Stimulated activated CD4-positive, alpha-beta T cell treated with anti-CD3 and anti-CD28 coated beads, TNF-alpha, amount 100 ng/mL, for 24 hours (primary cell): ENCODE results near the gene SLC45A1.
"Not testable (repeated sequence)": the region's sequence is repeated elsewhere in the genome, so short reads cannot be mapped to it uniquely, and the experiment has no call there.

Experiments used
- DNase-seq, 3 experiments: peaks; one replicate each; pipeline ENCODE4 v3.0.0-alpha.2; 2020; ENCODE audit warnings: low read depth in 3 of 3

SLC45A1 gene

DNA sequence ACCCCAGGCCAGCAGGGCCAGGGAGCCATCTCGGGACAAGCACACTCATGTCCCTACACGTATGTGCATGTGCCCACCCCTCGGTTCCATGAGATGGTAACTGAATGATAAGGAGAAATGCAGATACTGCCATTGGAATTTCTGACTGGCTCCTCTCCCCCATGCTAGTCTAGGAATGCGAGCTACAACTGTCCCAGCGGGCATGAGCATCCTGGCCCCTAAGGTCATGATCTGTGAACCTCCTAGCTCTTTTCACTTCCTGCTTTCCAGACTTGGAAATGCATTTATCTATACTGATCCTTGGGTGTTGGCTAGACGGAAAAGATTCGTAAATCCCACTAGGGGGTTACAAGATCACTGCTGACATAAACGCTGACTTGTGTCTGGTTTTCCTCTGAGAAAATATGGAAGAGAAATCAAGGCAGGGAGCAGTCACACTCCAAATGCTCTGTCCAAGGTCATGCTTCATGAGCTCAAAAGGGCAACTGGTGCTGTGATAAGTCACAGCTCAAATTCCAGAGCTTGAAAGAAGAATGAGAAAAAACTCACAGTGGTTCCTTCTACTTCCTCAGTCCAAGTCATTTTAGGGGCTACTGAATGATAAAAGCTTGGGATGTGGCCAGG, 49.8 kb downstream of the SLC45A1 start:
- DNase-seq: no peak

DNA sequence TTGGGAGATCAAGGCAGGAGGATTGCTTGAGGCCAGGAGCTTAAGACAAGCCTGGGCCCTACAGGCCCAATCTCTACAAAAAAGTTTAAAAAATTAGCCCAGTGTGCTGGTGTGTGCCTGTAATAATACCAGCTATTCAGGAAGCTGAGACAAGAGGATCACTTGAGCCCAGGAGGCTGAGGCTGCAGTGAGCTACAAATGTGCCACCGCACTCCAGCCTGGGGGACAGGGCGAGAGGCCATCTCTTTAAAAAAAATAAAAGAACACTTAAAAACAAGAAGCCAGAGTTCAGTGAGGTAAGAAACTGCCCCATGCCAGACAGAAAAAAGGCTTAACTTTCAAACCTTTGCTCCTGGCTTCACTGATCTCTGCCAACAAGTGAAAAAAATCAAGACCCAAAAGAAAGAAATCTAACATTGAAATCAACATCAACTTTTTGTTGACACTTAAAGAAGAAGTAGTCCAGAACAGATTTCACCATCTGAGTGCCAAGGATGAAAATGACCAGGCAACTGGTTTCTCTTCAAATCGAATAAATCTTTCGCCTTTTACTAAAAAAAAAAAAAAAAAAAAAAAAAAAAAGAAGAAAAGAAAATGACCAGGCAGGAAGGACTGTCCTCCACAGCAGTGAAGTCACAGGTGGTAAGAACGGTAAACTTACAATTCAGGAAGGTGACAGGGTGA, 51.2 kb downstream of the SLC45A1 start:
- DNase-seq: no peak

DNA sequence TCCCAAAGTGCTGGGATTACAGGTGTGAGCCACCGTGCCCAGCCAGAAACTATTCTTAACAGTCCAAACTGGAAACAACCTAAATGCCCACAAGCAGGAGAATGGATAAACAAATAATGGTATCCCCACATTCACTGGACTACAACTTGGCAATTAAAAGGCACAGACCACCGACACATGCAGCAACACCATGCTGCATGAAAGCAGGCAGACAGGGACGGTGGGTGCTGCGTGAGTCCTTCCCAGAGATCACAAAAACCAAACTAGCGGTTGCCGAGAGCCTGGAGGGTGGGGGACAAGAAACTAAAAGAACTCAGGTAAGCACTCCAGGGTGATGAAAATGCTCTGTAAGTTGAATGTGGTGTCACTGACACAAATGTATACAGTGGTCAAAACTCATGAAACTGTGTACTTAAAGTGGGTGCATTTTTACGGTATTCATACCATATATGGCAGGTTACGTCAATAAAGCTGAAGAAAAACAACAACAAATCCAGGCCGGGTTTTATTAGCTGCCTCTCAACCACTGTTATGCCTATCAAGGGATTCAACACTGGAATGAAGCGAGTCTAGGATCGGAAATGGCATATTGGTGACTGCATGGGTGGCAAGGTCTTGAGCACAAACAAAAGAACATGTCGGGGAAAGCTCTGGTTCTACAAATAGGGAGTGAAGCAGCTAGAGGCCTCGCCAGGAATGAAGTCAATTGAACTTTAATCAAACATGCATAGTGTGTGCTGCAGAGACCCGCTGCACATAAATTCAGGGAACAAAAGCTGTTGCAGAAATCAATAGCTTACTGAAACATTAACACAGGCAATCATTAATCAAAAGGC, 52.4 kb downstream of the SLC45A1 start:
- no peak for DNase-seq

DNA sequence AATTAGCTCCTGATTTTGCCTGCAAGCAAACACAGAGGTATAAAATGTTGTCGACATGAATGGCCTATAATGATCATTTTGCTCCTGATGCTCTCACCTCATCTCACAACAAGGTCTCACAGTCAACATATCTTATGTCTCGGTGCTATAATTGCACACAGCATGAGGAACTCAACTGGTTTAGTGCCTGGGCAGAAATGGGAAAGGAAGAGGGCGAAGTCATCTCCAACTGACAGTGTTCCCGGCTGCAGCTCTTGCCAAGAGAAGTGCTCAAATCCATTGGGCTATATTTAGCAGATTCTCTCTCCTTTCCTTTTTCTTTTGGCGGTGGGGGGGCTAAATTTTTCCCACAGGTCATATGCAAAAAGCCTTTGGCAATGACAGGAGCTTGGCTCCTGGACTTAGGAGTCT, 53.0 kb downstream of the SLC45A1 start:
- no peak for DNase-seq

DNA sequence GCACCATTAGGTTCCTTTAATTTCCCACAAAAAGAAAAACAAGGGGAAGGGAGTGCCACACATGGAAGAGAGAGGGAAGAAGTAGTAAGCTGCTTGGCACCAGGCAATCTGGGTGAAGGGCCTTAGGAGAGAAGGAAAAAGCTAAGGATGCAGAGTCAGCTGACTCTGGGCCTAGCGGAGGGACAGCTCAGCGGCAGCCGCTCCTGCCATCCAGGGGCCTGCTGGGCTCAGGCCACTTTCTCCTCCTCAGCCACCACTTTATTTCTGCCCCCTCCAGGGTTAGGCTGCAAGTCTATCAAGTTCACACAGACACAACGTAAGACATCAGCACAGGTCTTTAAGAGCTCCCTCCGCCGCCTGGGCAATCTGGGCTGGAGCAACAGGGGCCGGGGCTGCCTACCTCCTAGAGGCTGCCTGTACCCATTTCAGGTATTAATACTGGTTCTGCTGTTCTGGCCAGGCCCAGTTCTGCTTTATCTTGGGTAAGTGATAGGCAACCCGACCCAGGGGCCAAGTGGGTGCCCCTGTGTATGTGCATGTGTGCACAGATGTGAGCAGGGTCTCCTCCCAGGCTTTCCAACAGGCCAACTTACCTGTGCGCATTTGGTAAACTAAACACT, 53.6 kb downstream of the SLC45A1 start:
- DNase-seq: no peak

DNA sequence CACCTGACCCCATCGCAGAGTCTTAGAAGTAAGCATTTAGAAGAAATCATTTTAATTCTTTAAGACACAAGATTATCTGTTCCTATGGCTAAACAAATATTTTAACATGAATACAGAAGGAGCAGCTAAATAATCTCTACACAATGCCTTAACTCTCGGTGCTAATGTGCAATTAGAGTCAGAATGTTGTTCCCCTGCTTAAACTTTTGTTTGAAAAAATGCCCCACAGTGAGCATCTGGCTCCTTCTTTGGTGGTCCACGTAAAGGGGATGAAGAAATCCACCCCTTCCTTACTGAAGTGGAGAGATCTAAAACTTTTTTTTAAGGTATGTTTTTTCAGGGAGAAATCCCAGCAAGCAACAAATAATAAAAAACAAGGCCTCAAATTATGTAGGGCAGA, 55.2 kb downstream of the SLC45A1 start:
- DNase-seq: no peak

DNA sequence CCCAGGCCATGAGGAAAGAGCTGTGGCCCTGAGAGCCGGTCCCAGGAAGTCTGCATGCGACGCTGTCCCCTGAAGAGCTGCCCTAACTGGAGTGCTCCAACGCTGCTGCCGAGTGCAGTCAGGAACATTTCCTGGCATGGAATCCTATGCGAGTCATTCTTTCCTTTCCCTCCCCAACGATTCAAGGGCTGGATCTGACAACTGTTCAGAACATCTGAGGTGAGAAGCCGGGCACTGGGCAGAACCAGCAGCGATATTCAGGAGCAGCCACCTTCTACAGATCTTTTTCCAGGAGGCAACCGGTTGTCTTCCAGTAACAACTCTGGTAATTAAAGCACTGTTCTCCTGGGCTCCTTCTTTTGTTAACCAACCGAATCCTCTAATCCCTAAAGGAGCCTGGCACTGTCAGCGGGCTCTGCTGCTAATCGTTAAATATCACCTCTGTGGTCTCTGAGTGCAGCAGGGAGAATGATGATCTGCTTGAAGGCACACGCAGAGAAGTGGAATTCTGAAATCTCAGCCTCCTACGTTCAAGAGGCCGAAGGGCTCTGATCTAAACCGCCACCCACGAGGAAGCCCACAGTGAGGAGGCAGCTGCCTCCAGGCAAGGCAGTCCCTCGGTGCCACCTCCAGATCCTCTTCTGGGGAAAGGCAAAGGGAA, 55.8 kb downstream of the SLC45A1 start:
- no peak for DNase-seq

DNA sequence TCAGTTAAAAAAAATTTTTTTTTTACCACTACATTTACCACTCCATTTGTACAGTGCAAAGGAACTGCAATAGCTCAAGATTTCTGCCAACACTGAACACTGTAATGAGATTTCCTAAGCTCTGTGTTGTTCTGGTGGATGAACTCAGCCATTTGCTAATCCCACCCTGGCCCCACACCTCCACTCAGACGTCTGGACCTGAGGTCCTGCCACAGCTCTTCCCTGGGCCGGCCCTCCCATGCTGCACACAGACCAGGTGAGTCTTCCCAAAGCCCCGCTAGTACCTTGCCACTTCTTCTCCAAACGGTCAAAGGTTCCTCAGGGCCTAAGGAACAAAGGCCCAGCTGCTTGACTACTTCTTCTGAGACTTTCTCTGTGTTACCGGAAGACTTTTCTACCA, 56.4 kb downstream of the SLC45A1 start:
- DNase-seq: no peak

DNA sequence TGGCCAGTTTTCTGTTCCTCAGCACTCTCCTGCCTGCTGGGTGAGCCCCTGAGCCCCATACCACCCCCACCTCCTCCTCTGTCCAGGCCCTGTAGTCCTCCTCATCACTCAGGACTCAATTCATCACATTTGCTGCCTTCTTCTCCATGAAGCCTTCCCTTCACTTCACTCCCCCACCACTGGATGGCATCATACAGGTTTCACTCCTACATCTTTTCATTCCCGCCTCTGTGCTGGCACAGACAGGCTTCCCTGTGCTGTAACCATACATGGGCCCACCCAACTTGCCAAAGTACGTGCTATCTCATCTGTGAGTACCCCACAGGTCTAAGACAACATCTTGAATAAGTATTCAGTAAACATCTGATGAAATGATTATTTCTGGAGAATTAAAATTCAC, 56.9 kb downstream of the SLC45A1 start:
- no peak for DNase-seq

DNA sequence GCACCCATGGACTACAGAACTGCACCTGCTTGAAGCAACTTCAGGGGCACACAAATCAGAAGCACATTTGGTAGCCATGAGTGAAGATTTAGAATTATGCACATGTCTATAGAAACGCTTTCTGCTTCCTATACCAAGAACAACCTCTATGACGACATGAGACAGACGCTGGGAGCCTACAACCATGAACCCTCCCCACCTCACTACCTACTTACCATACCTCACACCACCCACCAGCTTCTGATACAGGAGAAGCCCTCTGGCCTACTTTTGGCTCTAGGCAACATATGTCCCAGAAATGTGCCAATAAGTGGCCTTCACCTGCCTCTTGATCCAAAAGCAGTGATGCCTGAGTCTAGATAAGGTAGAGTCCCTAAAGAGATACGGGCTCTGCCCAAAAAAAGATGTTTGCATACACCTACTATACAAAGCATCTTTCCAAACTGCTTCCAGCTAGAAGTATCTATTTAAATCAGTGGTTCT, 58.5 kb downstream of the SLC45A1 start:
- no peak for DNase-seq

DNA sequence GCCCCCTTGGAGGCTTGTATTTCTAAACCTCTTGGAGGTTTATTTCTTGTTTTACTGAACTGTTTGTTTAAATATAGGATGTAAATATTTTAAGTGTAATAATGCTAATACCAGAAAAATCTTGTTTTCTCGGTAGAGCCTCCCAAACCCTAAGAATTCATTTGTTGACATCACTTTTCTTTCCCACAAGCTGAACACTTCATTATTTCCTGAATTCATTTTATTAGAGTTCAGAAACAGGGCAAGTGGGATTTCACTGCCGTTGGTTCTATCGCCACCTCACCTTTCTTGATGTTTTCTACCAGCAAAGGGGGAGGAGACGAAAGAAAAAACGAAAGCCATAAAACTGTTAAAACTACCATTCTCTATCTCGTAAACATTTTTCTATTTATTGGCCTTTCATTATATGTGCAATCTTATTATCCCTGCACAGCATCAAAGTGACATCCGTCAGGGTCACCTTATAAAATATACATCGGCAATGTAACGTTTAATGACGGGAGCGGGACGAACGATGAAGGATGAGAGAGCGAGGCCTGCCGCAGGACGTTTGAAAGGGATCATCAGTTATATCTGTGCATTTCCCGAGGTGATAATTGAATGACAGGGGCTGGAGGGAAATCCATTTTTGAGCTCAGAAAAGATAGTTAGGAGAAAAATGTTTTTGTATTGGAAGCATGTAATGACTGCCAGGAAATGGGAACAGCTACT, 59.5 kb downstream of the SLC45A1 start:
- DNase-seq: no peak

DNA sequence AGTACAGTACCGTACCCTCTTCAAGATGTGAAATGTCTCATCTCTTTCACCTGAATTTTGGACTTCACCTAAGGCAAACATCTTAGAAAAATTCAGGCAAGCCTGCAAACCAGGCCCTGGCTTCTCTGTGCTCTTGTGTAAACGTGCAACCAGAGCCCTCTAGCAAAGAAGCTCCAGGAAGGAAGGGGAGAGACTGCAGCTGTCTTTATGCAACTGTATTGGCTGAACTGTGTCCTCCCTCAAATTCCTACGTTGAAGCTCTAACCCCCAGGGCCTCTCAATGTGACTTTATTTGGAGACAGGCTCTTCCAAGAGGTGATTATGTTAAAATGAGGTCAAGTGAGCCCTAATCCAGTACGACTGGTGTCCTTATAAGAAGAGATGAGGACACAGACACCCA, 60.3 kb downstream of the SLC45A1 start:
- no peak for DNase-seq

DNA sequence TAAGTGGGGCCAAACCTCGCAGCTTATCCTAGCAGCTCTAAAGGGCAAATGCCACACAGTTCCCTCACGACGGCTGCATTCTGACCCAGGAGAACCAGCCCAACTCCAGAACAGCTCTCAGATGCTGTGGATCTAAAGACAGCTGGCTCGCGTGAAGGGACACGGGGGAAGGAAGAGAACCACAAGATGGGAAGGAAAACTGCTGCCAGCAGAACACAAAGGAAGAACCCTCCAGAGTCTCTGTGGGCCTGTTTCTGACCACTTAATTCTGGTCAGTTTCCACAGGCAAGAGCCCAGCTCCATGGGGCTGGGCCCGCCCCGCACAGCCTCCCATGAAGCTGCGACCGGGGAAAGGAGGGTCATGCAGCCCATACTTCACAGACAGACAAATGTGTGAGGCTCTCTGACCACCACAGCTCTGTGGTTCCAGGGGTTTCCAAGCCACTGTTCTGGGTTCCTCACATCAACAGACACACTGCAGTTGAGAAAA, 61.1 kb downstream of the SLC45A1 start:
- no peak for DNase-seq

DNA sequence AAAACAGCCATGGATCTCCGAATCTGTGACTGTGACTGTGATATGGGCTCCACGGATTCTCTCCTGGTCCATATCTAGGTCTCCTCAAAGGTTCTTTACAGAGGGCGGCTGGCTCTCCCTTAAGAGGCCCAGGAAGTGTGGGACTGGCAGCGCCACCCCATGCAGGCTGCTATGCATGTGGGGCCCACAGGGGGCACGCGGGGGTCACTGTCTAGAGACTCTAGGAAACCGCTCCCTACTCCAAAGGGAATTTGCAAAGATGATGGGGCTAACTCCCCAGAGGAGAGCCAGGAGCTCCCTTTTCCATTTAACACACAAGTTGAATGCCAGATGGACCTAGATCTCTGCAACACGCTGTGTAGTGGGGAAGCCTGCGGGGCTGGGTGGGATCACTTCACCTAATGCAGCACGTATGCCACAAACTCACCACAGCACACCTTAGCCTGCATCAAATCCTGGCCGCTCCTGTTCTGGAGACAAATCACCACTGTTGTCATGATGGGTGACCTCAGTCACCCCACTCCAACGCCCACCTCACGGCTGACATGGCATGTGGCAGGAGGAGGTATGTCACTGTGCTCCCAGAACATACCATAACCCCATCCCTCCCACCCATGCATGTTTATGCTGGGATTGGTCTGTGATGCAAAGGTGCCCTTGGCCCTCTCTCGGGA, 61.7 kb downstream of the SLC45A1 start:
- DNase-seq: no peak

DNA sequence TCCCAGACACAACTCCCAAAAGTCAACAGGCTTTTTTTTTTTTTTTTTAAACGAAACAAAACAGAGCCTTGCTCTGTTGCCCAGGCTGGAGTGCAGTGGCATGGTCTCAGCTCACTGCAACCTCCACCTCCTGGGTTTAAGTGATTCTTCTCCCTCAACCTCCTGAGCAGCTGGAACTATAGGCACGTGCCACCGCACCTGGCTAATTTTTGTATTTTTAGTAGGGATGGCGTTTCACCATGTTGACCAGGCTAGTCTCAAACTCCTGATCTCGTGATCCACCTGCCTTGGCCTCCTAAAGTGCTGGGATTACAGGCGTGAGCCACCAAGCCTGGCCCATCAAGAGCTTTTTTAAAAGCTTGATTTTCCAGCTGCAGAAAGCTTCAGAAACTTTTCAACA, 62.4 kb downstream of the SLC45A1 start:
- not testable (repeated sequence) for DNase-seq

DNA sequence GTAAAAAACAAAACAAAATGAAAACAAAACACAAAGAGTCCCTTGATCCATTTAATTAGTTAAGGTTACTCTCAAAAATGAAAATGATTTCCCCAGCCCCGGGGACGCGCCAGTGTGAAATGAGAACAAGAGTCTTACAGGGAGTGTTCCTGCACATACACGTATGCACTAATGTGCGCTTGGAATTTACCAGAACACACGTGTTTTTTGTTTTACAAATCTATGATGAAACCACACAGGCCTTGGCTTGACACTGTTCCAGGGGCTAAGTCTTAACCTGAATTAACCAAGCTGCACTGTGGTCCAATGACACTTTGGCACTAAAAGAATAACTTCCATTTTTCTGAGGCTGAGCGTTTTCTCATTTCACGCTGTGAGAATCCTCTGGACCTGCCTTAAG, 63.7 kb downstream of the SLC45A1 start:
- DNase-seq: no peak

DNA sequence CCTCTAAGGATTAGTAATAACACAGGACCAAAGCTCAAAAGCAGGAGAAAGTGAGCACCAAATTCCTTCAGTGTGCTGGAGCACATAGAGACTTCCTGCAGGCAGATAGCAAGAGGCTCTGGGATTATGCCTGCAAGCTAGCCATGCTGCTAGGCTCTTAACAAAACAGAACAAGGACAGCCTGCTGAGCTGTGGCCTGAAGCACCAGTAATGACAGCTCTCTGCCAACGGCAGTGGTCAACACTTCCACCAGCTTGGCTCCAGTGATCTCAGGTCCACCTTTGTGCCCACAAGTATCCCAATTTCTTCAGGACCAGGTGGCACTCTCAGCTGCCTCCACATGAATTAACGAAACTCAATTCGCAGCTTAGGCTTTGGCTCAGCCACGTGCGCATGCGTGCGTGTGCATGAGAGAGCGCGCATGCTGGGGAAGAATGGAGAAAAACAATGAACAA, 64.2 kb downstream of the SLC45A1 start:
- no peak for DNase-seq

DNA sequence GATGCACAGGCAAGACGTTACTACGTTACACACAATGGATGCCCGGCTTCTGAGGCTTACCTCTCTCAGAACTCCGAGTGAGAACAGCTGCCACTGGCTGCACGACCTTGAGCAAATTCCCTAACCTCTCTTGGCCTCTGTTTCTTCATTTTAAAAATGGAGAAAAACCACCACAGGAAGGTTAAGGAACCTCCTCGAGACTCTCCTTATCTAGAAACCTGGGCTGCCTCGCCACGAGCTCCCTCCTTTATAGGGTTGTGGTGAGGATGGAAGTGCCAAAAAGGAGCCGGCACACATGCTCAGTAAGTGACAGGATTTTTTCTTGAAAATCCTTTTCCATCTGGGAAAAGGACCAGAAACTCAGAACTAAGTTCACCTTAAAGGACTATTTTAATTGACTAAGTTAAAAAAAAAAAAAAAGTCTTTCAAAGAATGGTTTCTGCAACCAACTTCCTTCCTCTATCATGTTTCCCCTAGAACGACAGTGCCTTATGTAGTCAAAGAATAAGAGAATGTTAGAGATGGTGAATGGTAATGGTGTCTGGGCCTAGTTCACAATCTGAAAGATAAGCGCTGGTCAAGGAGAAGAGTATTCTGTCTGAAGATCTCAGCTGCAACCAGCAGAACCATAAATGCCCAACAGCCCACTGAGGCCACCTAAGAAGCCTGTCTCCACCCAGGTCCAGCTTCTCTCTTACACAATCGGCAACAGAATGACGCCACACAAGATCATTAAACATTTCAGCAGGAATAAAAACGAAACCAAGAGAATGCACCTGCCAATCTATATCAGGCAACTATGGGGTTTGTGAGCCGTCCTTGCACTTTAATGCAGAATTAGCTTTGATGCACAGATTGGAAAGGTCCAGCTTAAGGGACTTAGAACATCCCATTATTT, 64.9 kb downstream of the SLC45A1 start:
- no peak for DNase-seq

DNA sequence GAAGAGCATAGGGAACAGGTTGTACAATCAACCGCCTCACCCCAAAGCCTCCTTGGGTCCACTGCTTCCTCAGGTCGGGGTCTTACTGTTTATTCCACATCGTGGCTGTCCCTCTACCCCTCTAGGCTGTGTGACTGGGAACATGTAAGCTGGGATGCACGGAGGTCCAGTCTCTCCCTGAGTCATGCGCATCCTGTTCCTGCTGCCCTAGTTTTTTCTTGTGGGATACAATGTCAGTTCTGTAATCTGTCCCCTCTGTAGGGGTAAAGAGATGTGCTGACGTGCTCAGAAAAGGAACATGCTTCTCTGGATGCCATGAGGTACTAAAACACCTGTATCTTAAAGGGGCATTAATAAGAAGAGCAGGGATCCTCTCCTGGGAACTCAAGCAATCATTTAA, 66.2 kb downstream of the SLC45A1 start:
- DNase-seq: no peak
